ENCODE results near the gene RPL19. TPM values are rescaled to one million over a fixed set of nuclear protein-coding genes. Genes with fewer than 3 reads are reported as not detected.

RPL19 gene
- total RNA-seq, 1 donor from 2014 or later = 1,451 TPM

DNA sequence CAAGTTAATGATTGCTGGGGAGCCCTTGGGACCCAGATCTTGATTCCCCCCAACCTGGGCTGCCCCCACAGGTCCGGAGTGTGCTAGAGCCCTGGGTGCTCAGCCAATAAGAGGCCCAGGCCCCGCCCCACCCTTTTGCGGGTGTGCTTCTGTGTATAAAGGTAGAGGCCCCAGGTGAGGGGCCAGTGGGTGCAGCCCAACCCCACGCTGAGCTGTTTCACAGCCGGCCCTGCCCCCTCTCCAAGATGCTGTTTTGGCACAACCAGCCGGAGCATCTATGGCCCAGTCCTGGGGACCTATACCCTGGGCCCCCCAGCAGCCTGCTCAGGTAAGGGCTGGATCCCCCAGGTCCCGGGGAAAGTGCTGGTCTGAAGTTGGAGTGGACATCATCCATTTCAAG lies 37.5 kb downstream of the RPL19 start:
- no peak overlapping the region for H2AFZ ChIP-seq (ENCODE audit: low read depth, low read length)
- Mint-ChIP-seq H3K27me3 (ENCODE audit: low read depth, unreplicated experiment) (peaks cover 22% of the 10 kb centered on the region), H3K27ac (ENCODE audit: unreplicated experiment) (no peak overlapping the region), H3K4me3 (ENCODE audit: unreplicated experiment) (no peak overlapping the region), H3K36me3 (ENCODE audit: low read depth, unreplicated experiment) (no peaks in the 10 kb centered on the region), H3K4me1 (ENCODE audit: low read depth, unreplicated experiment) (no peaks in the 10 kb centered on the region), H3K9me3 (ENCODE audit: unreplicated experiment) (no peaks in the 10 kb centered on the region)
- H3K79me2 ChIP-seq (ENCODE audit: insufficient read depth, low read length) = no peaks in the 10 kb centered on the region
- H4K20me1 ChIP-seq (ENCODE audit: insufficient read depth, low read length) = no peaks in the 10 kb centered on the region
- no peak overlapping the region for H3K4me3 ChIP-seq (ENCODE audit: insufficient read depth, low read depth, low read length)
- no peak overlapping the region for H3K9ac ChIP-seq (ENCODE audit: low read length)
- no peak for FAIRE-seq
- H3K27ac ChIP-seq (ENCODE audit: low read depth, low read length) = no peak overlapping the region
- no peak overlapping the region for H3K4me2 ChIP-seq (ENCODE audit: low read length)
- peaks cover 3% of the 10 kb centered on the region for H3K27me3 ChIP-seq (ENCODE audit: insufficient read depth, low read length)
- no peaks in the 10 kb centered on the region for H3K9me3 ChIP-seq (ENCODE audit: insufficient read depth, low read depth, low read length)
- peaks cover 7% of the 10 kb centered on the region for H3K4me1 ChIP-seq (ENCODE audit: insufficient read depth, low read length)
- no peaks in the 10 kb centered on the region for H3K36me3 ChIP-seq (ENCODE audit: insufficient read depth, low read length)
- no peak for TF ChIP-seq EZH2 (IDR thresholded peaks at IDR 0.05; ENCODE audit: insufficient read depth, low read length)
- TF ChIP-seq, protein P1, sequence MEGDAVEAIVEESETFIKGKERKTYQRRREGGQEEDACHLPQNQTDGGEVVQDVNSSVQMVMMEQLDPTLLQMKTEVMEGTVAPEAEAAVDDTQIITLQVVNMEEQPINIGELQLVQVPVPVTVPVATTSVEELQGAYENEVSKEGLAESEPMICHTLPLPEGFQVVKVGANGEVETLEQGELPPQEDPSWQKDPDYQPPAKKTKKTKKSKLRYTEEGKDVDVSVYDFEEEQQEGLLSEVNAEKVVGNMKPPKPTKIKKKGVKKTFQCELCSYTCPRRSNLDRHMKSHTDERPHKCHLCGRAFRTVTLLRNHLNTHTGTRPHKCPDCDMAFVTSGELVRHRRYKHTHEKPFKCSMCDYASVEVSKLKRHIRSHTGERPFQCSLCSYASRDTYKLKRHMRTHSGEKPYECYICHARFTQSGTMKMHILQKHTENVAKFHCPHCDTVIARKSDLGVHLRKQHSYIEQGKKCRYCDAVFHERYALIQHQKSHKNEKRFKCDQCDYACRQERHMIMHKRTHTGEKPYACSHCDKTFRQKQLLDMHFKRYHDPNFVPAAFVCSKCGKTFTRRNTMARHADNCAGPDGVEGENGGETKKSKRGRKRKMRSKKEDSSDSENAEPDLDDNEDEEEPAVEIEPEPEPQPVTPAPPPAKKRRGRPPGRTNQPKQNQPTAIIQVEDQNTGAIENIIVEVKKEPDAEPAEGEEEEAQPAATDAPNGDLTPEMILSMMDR (IDR thresholded peaks at IDR 0.05; ENCODE audit: insufficient read depth, low read depth, low read length) = no peak
- DNase-seq (ENCODE audit: low read depth) = no peak

DNA sequence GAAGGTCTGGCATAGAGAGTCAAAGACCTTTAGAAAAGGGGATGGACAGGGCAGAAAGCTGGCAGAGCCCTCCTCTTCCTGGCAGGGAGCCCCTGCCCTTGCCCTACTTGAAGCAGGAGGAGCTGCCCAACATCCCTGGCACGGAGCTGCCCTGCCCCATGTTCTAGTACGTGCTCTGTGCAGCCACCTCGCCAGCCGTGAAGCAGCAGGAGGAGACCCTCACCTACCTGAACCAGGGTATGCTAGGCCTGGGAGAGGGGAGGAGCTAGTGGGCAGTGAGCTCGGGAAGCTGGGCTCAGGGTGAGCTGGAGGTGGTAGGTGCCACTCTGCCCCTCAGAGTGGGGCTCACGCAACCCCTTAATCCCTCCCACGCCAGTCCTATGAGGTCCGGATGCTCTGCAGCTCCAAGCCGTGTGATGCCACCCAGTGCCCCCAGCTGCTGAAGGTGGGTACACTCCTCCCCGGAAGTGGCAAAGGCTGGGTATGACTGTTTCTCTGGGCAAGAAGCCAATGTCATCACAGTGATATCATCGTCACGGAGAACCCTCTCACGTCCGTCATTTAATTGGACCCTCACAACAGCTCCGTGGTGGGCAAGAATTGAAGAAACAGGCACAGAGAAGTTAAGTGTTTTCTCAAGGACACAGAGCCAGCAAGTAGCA lies 38.4 kb downstream of the RPL19 start:
- H3K36me3 ChIP-seq (ENCODE audit: insufficient read depth, low read length) = no peaks in the 10 kb centered on the region
- TF ChIP-seq EZH2 (IDR thresholded peaks at IDR 0.05; ENCODE audit: insufficient read depth, low read length) = no peak
- TF ChIP-seq, protein P1 (IDR thresholded peaks at IDR 0.05; ENCODE audit: insufficient read depth, low read depth, low read length) = no peak
- Mint-ChIP-seq H3K27ac (ENCODE audit: unreplicated experiment) (no peak overlapping the region), H3K27me3 (ENCODE audit: low read depth, unreplicated experiment) (peaks cover 22% of the 10 kb centered on the region), H3K4me1 (ENCODE audit: low read depth, unreplicated experiment) (no peaks in the 10 kb centered on the region), H3K9me3 (ENCODE audit: unreplicated experiment) (no peaks in the 10 kb centered on the region), H3K4me3 (ENCODE audit: unreplicated experiment) (no peak overlapping the region), H3K36me3 (ENCODE audit: low read depth, unreplicated experiment) (no peaks in the 10 kb centered on the region)
- H3K27ac ChIP-seq (ENCODE audit: low read depth, low read length) = no peak overlapping the region
- FAIRE-seq = no peak
- H2AFZ ChIP-seq (ENCODE audit: low read depth, low read length) = no peak overlapping the region
- H3K79me2 ChIP-seq (ENCODE audit: insufficient read depth, low read length) = no peaks in the 10 kb centered on the region
- H3K9ac ChIP-seq (ENCODE audit: low read length) = no peak overlapping the region
- no peak overlapping the region for H3K4me3 ChIP-seq (ENCODE audit: insufficient read depth, low read depth, low read length)
- peaks cover 3% of the 10 kb centered on the region for H3K27me3 ChIP-seq (ENCODE audit: insufficient read depth, low read length)
- H4K20me1 ChIP-seq (ENCODE audit: insufficient read depth, low read length) = no peaks in the 10 kb centered on the region
- H3K4me2 ChIP-seq (ENCODE audit: low read length) = peak overlapping the region; percentile 38
- no peaks in the 10 kb centered on the region for H3K9me3 ChIP-seq (ENCODE audit: insufficient read depth, low read depth, low read length)
- peaks cover 7% of the 10 kb centered on the region for H3K4me1 ChIP-seq (ENCODE audit: insufficient read depth, low read length)
- DNase-seq (ENCODE audit: low read depth) = no peak

DNA sequence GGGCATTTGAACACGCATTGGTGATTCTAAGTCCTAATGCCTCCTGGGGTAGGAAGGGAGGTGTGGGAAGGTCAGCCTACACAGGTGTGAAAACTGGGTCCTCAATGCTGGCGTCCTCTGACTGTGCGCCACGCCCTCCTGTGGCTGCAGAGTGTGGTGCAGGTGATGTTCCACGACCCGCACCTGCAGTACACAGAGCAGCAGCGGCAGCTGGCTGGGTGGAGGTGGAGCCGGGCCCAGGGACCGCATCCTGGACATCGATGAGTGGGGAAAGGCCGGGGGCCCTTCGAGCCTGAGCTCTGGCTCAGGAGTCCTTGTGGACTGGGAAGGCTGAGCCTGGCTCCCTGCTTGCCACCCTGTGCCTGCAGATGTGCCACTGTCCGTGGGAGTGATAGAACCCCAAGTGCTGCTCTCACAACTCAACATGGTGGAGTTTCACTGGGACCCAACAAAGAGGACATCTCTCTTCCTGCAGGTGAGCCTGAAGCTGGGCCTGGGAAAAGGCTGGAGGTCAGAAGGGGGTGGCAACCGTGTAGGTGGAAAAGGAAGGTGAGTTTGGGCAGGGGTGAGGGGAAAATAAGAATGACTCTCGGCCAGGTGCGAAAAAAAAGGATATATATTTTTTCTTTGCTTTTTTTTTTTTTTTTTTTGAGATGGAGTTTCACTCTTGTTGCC lies 39.7 kb downstream of the RPL19 start:
- no peak for FAIRE-seq
- no peak overlapping the region for H3K27ac ChIP-seq (ENCODE audit: low read depth, low read length)
- peaks cover 4% of the 10 kb centered on the region for H4K20me1 ChIP-seq (ENCODE audit: insufficient read depth, low read length)
- H3K27me3 ChIP-seq (ENCODE audit: insufficient read depth, low read length) = peaks cover 3% of the 10 kb centered on the region
- Mint-ChIP-seq H3K27ac (ENCODE audit: unreplicated experiment) (no peak overlapping the region), H3K9me3 (ENCODE audit: unreplicated experiment) (no peaks in the 10 kb centered on the region), H3K4me1 (ENCODE audit: low read depth, unreplicated experiment) (peaks cover 2% of the 10 kb centered on the region), H3K4me3 (ENCODE audit: unreplicated experiment) (no peak overlapping the region), H3K27me3 (ENCODE audit: low read depth, unreplicated experiment) (peaks cover 22% of the 10 kb centered on the region), H3K36me3 (ENCODE audit: low read depth, unreplicated experiment) (no peaks in the 10 kb centered on the region)
- no peaks in the 10 kb centered on the region for H3K36me3 ChIP-seq (ENCODE audit: insufficient read depth, low read length)
- no peaks in the 10 kb centered on the region for H3K79me2 ChIP-seq (ENCODE audit: insufficient read depth, low read length)
- no peak overlapping the region for H3K9ac ChIP-seq (ENCODE audit: low read length)
- H2AFZ ChIP-seq (ENCODE audit: low read depth, low read length) = no peak overlapping the region
- H3K4me2 ChIP-seq (ENCODE audit: low read length) = no peak overlapping the region
- no peaks in the 10 kb centered on the region for H3K9me3 ChIP-seq (ENCODE audit: insufficient read depth, low read depth, low read length)
- no peak for DNase-seq (ENCODE audit: low read depth)
- no peak overlapping the region for H3K4me3 ChIP-seq (ENCODE audit: insufficient read depth, low read depth, low read length)
- no peak for TF ChIP-seq EZH2 (IDR thresholded peaks at IDR 0.05; ENCODE audit: insufficient read depth, low read length)
- TF ChIP-seq, protein P1 (IDR thresholded peaks at IDR 0.05; ENCODE audit: insufficient read depth, low read depth, low read length) = peak; percentile 7
- H3K4me1 ChIP-seq (ENCODE audit: insufficient read depth, low read length) = peaks cover 7% of the 10 kb centered on the region
